Measurements from ENCODE around the gene DBX2.

The DBX2 gene

DNA sequence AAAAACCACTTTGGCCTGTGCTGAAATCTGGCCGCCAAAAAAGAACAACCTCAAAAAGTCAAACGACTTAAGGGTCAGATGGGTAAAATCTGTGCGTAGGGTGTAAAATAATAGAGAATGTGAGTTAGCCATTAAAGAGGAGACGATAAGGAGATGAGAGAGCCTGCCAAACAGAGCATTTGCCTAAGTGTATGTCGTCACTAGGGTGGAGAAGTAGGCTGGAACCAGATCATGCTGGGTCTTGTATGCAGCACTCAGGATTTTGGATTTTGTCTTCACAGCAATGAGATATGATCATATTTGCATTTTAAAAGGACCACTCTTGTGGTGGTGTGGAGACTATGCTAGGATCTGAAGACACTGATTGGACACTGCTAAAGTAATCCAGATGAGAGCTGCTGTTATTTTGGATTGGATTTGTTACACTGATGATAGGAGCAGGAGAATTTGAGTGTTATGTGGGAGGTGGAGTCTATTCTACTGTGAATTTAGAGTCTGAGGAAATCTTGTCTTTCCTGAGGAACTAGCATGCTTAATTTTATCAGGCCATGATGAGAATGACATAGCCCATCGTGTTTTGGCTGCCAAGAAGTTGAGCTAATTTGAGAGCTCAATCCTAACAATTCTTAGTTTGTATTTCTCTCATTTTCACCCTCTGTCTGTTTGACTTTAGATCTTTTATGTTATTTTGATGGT lies 24.8 kb upstream of the DBX2 start:
- TF ChIP-seq, protein P1, sequence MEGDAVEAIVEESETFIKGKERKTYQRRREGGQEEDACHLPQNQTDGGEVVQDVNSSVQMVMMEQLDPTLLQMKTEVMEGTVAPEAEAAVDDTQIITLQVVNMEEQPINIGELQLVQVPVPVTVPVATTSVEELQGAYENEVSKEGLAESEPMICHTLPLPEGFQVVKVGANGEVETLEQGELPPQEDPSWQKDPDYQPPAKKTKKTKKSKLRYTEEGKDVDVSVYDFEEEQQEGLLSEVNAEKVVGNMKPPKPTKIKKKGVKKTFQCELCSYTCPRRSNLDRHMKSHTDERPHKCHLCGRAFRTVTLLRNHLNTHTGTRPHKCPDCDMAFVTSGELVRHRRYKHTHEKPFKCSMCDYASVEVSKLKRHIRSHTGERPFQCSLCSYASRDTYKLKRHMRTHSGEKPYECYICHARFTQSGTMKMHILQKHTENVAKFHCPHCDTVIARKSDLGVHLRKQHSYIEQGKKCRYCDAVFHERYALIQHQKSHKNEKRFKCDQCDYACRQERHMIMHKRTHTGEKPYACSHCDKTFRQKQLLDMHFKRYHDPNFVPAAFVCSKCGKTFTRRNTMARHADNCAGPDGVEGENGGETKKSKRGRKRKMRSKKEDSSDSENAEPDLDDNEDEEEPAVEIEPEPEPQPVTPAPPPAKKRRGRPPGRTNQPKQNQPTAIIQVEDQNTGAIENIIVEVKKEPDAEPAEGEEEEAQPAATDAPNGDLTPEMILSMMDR (IDR thresholded peaks at IDR 0.05), result no peak

DNA sequence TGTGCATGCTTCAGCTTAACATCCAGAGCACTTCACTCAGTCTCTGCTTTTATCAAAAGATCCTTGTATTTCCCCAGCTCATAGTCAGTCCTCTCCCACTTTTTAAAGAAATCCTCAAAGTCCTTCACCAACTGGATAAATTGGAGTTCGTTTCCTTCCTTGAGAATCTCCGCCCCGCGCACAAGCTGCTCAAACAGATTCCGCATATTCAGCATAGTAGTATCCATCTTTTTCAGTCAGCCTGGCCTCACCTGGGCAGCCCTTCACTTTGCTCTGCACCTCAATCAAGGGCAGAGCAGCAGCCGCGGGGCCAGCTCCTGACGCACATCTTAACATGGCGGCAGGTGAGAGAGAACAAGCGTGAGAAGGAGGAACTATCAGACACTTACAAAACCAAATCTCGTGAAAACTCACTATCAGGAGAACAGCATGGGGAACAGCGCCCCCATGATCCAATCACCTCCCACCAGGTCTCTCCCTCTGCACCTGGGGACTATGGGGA lies 14.3 kb upstream of the DBX2 start:
- TF ChIP-seq, protein P1 (IDR thresholded peaks at IDR 0.05), result no peak

- TF ChIP-seq, protein P1 (IDR thresholded peaks at IDR 0.05), result no peak
Measured at GRCh38 chr12:45060976-45061375, 10.1 kb upstream of the DBX2 start.

DNA sequence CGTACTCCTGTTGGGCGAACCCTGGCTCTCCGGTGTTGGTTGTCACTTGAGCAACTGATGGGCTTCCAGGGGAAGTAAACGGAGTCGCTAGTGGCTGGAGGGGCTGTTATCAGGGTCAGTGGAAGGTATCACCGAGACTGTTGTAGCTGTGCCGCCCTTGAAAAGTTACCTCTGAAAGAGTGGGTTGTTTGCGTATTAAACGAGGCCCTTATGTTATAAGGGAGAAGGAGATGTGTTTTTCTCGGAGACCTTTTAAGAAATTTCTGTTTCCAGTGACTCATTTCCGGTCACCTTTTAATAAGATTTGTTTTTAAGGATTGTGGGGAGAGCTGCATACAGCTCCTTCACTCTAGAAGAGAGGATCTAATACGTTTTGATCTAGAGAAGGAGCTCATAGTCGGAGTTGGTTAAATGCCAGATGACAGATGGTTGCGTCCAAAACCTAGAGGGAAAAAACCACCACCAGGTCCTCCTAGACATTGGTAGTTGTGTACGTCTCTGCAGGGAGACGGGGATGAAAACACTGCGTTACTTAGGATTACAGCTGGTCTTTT lies 750 bp upstream of the DBX2 start:
- TF ChIP-seq, protein P1 (IDR thresholded peaks at IDR 0.05), result no peak

DNA sequence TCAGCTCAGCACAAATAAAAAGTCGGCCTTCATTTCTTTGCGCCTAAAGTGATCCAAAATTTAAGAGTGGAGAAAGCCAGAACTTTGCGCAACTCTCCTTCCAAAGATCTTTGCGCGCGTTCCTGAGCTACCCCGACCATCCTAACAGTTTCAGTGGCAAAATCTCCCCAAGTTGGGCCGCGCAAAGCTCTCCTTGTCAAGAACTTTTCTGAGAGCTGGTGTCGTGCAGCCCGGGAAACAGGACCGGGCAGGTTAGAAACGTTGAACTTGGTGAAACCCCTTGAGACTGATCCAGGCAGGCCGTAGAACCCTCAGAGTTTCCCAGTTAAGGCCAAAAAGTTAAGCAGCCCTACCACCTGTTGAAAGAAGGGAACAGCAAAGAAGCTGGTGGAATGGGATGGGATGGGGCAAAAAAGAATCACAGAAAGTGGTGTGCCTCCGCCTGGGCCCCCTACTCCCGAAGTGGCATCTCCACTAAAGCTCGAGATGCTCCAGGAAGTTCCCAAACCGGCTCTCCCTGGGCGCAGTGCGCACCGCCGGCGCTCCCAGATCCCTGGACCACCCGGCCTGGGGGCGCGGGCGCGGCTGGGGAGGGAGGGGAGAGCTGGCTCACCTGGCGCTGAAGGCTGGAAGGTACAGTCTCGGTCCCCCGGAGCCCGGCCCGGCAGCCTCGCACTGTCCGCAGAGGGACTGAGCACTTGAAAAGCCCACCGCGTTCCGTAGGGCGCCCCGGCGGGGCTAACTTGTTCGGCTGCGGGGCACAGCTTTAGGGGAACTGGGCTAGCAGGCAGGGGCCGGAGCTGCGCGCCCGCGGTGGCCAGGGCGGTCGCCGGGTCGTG lies 768 bp downstream of the DBX2 start:
- TF ChIP-seq, protein P1 (IDR thresholded peaks at IDR 0.05), result no peak

GRCh38 chr12:45042599-45042998 lies 8.3 kb downstream of the DBX2 start:
- TF ChIP-seq, protein P1 (IDR thresholded peaks at IDR 0.05), result no peak

GRCh38 chr12:45040977-45041376 lies 9.9 kb downstream of the DBX2 start:
- TF ChIP-seq, protein P1 (IDR thresholded peaks at IDR 0.05), result no peak

Measured in LNCAP (cell line).